K562 (cell line): ENCODE data around the gene CBR4.

ENCODE experiments used
- CEBPB ChIP-seq: fragments of 450-650 bp; IDR thresholded peaks from 2 replicates; pipeline ENCODE4 v1.6.1; 2016; ENCODE audit warnings: missing genetic modification characterization, missing compliant biosample characterization
- DMBX1 ChIP-seq: fragments of 250-450 bp; sonication (Bioruptor Pico); IDR thresholded peaks from 2 replicates; pipeline ENCODE4 v1.8.0; 2022; ENCODE audit warnings: inconsistent platforms, mild to moderate bottlenecking, moderate library complexity, borderline replicate concordance
- ETV6 ChIP-seq, 3 experiments: fragments of 150-350 bp in 1 of 3; sonication (generic) in 1 of 3; formaldehyde crosslinking in 1 of 3; IDR thresholded peaks; 2 replicates each; pipeline versions ENCODE4 v1.6.1 to v1.8.0; 2014 to 2022; ENCODE audit warnings: borderline replicate concordance in 2 of 3, low read depth in 2 of 3, antibody characterized with exemption in 1 of 3, low read length in 1 of 3, mild to moderate bottlenecking in 1 of 3, missing genetic modification reagents in 1 of 3
- GABPB1 ChIP-seq: sonication (generic); formaldehyde crosslinking; IDR thresholded peaks from 2 replicates; pipeline ENCODE4 v1.8.0; 2022; ENCODE audit warnings: mild to moderate bottlenecking, missing genetic modification reagents
- NFE2 ChIP-seq: IDR thresholded peaks from 2 replicates; pipeline ENCODE4 v1.6.1; 2014; ENCODE audit warnings: antibody characterized with exemption, low read depth
- ZNF707 ChIP-seq: fragments of 250-450 bp; sonication (Bioruptor Pico); conservative IDR thresholded peaks from 2 replicates; pipeline ENCODE4 v1.8.0; 2022; ENCODE audit warnings: inconsistent platforms, mild to moderate bottlenecking, moderate library complexity
- TF ChIP-seq, protein P1 (sequence below), 3 experiments: fragments of 200-800 bp in 1 of 3; sonication (Bioruptor generic) in 1 of 3; sonication (generic) in 1 of 3; formaldehyde crosslinking in 1 of 3; IDR thresholded peaks; 2 replicates each; pipeline versions ENCODE4 v1.6.1 to v1.8.0; 2016 to 2022; ENCODE audit warnings: mild to moderate bottlenecking in 2 of 3, missing compliant biosample characterization in 2 of 3, missing genetic modification characterization in 2 of 3, missing genetic modification reagents in 1 of 3

DNA sequence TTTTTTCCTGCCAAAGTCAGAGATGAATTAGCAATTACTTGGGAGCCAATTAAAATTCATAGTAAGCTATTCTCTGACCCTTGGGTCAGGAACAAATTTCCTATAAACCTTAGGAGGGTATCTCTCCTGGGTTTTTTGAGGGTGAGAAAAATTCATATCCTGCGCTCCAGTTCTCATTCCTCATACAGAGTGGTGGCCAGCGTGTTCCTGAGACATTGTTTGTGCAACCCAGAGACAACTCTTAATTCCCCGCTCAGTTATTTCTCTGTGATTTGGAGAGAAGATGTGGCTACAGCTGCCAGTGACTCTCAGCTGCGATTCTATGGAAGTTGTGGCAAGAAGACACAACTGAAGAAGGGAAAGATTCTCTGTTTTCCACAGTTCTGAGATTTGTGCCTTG lies 37.9 kb upstream of the CBR4 start:
- TF ChIP-seq NFE2 (no peak), GABPB1 (CRISPR knock-in tag) (no peak), ETV6 (IDR thresholded peaks at IDR 0.05; ENCODE audit: borderline replicate concordance in 1 of 2, low read depth in 2 of 2, low read length in 1 of 2) (no peak), ETV6 (CRISPR knock-in tag; IDR thresholded peaks at IDR 0.05; ENCODE audit: borderline replicate concordance) (no peak), ZNF707 (CRISPR knock-in tag) (no peak), DMBX1 (CRISPR knock-in tag) (no peak), CEBPB (no peak)
- TF ChIP-seq, protein P1, sequence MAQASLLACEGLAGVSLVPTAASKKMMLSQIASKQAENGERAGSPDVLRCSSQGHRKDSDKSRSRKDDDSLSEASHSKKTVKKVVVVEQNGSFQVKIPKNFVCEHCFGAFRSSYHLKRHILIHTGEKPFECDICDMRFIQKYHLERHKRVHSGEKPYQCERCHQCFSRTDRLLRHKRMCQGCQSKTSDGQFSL (CRISPR knock-in tag; IDR thresholded peaks at IDR 0.05) = no peak
- TF ChIP-seq, protein P1 (tag; IDR thresholded peaks at IDR 0.05) = no peak
